Fibroblast of skin of left biceps (primary cell): ENCODE data around the gene LEMD2.

Experiments used
- DNase-seq, 2 experiments: peaks; one replicate each; pipeline ENCODE4 v3.0.0-alpha.2; 2013; ENCODE audit warnings: low read depth in 2 of 2

Gene LEMD2

DNA sequence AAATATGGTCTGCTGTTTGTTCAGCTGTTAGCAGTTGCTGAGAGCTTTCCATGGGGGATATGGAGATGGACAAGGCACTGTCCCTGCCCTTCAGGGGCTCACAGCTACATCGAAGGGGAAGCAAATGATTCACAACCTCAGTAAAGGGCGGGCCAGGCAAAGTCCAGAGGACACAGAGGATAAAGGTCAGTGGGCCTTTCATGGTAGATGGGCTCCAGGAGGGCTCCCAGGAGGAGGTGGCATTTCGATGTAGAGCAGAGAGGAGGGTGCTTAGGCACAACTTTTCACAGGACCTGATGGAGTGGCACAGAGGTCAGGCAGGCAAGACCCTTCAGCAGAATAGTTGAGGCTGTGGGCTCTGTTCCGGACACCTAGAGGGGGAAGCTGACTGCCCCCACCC is 30.1 kb upstream of the LEMD2 start:
- no peak for DNase-seq

GRCh38 chr6:33818293-33818692 is 29.4 kb upstream of the LEMD2 start:
- no peak for DNase-seq

- DNase-seq = no peak
These were observed 28.6 kb upstream of the LEMD2 start for GRCh38 chr6:33817489-33817888.

DNA sequence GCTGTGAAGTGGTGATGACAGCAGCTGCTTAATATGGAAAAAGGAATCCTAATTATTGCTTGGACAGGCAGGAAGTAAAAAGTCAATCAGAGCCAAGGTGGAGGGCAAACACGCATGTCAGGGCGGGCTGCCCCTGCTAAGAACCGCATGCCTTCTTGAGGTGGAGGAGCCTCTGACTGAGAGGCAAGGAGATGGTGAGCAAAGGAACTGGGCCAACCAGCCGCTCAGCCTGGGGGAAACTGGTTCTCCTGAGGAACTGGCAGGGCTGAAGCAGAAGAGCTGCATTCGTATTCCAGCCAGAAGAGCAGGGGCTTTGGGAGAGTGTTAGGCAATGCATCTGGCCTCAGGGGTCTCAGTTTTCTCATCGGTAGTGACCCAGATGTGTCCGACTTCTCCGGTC is 28.0 kb upstream of the LEMD2 start:
- DNase-seq = no peak

DNA sequence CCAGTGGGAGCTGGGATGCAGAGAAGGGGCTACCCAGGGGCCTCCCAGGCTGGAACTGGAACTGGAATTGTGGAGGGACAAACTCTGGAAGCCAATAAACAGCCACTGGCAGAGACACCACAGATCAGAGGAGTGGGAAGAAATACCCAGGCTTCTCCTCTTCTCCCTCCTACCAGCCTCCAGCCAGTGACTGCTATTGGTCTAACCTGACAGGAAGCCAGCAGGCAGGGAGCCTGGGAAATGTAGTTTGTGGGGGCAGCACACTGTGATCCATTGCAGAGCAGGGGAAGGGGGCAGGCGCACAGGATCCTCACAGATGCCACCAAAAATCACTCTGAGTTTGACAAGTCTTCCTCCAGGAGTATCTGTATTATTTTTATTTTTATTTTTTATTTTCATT is 26.9 kb upstream of the LEMD2 start:
- DNase-seq = no peak

DNA sequence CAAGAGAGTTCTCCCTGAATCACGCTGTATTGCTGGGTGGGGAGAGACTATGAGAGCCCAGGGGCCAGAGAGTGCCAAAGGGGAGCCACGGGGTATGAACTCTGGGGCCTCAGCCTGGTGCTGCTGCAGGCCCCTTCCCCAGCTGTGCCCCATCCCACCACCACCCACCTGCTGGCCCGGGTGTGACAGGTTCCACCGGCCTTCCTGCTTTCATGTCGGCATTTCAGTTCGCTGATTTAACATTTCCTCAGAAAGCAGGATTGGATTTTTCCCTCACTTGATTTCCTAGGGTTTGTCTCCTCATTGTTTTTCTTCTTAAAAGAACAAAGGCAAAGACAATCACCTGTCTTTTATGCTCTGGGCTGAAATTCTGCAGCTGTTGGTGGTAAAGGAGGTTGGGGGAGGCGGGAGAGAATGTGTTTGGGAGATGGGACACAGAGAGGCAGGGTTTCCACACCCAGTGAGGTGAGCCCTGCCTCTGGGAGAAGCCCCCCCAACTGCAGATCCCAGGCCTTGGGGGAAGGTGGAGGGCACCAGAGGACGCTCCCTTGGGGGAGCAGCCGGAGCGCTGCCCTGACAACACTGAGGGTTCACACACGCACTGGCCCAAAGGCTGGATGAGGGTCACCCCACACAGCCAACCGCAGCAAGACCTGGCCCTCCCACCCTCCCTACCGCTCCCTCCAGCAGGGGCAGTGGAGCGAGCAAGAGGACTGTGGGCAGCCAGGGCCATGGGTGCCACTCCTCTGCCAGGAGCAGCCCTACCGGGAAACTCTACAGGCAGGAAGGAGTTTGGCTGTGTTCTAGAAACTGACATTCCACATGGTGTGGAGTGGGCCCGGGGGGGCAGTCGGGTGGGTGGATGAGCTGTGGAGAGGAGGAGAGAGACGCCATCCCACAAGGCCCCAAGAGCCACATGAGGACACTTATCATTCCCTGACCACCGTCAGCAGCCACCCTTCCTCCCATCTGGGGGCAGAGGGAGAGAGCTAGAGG is 25.4 kb upstream of the LEMD2 start:
- DNase-seq = no peak

DNA sequence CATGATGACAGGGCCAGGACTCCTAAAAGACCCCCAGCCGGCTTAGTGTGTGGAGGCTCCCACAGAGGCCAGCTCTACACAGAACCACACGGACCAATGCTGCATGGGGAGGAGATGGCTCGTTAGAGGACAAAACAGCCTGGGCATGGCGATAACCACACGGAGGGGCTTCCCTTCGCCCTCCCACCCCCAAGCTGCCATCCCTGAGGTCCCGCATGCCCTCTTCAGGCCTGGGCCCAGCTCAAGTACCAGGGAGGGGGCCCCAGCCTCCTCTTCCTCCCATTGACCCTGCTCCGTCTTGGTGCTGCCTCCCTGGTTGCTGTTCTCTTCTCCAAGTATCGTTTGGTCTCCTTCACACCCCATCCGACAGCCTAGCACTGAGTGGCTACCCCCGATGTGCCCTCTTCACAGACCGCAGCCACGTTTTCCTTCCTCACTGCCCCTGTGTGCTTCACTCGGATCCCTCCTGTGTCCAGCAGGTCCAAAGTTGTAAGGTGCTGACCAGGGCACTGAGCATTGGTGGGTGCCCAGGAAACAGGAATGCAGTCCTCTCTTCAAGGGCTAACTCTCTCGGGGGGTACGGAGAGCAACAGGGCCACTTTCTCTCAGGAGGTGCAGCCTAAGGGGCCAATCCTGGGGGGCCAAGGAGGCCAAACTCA is 24.4 kb upstream of the LEMD2 start:
- DNase-seq = no peak

DNA sequence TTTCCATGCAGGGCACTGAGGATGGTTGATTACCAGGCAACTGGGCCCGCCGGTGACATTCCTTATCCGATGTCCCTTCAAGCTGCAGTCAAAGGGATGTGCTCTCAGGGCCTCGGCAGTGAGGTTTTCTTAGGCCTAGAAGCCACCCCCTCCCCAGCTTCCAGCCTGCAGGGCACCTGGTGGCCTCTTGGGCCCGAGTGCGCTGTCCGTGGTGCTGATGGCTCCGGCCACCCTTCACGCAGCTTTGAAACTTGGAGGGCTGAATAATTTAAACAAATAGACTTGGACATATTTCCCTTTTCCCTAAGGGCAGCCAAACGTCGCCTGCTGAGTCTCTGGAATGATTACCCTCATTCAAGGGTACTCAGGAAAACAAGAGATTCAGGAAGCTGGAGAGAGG is 23.7 kb upstream of the LEMD2 start:
- DNase-seq = no peak

DNA sequence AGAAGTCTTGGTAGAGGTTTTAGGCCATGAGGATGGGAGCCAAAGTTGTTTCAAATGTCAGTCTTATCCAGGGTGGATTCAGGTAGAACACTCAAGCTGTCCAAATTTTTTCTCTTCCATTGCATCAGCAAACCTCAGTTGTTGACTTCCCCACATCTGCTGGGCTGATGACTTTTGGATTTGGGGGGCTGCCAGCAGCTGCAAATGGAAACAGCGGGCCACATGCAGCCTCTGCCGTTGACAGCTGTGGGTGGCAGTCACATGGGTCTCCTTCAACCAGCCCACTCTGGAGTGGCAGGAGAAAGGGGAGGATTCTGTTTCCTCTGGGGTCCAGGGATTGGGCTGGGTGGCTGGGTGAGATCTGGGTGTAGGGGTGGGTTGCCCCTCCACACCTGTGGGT is 20.7 kb upstream of the LEMD2 start:
- DNase-seq = no peak

DNA sequence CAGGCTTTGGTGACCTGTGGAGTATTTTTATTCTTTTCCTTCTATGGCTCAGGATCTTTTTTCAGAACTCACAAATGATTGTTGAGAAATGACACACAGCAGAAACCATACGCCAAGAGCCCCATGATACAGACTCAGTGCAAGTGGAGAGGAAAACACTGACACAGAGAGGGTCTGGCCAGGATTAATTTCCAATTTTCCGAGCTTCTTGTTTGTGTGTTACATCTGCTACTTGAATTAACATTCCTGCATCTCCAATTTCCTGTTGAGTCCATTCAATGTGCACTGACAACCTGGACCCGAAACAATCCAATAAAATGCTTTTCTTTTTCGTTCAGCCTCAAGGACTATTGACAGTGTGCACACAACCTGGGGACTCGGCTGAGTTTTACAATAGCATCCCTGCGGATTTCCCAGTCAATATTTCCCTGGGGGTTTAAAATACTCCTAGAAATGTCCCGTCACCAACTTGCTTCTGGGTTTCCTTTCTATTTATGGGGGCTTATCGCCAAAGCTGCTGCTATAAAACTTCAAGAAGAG is 19.8 kb upstream of the LEMD2 start:
- DNase-seq = no peak

DNA sequence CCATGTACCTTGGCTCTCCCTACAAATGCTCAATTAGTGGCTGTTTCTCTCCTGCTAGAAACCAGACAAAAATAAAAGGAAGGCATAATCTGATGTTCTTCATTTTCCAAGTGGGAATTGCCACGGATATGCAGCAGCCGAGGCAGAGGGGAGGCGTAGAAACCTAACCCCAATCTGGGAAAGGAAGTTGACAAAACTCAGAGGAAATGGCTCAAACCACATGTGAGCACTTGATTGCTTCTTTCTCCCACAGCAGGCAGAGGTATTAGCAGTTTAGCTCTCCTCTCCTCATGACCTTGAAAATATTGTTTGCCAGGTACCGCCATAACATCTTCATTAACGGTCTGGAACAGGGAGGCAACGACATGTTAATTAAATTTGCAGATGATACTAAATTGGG is 18.7 kb upstream of the LEMD2 start:
- DNase-seq = no peak

DNA sequence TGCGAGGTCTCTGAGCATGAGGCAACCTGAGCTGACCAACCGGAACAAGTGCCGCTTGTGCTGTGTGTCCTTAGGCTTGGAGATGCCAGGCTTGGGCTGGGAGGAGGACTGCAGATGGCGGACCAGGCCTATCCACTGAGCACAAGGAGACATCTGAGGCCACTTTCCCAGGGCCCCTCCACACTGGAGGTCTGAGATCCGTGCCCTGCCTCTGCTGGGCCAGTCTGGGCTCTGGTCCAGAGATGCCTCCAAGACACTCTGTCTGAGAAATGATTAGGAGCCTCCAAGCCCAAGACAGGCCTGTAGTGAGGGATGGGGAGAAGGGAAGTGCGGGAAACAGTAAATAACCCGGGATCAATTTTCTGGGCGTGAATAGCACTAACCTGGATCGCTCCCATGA is 17.9 kb upstream of the LEMD2 start:
- DNase-seq = no peak

DNA sequence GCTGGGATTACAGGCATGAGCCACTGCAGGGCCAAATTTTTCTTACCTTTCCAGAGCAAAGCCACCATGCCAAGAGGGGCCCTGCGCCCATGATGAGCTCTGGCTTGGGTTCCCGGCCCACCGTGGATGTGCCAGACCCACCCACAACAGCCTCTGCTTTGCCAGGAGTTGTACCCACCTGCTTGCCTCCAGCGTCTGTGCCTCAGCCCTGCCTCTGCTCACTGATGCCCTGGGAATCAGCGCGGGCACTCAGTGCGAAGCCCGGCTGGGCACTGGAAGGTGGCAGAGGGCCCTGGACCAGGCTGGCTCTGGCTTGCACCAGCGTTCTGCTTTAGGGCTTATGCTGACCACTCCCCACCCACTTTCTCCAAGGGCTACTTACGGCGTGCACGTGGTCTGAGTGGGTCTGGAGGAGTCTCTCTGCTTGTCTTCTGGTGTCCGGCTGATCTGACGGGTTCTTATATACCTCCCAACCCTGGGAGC is 14.7 kb upstream of the LEMD2 start, which contains the start of gene MLN:
MLN (minus strand) TSS at position 433 of the 483 bp plus-strand sequence. CDS start 2,840 bp downstream, outside the sequence.
- DNase-seq = no peak

- peak in 1 of 2 experiments; percentile 30 for DNase-seq
These were observed 13.4 kb upstream of the LEMD2 start for GRCh38 chr6:33802186-33802958.

GRCh38 chr6:33801611-33802010 is 12.7 kb upstream of the LEMD2 start:
- no peak for DNase-seq

DNA sequence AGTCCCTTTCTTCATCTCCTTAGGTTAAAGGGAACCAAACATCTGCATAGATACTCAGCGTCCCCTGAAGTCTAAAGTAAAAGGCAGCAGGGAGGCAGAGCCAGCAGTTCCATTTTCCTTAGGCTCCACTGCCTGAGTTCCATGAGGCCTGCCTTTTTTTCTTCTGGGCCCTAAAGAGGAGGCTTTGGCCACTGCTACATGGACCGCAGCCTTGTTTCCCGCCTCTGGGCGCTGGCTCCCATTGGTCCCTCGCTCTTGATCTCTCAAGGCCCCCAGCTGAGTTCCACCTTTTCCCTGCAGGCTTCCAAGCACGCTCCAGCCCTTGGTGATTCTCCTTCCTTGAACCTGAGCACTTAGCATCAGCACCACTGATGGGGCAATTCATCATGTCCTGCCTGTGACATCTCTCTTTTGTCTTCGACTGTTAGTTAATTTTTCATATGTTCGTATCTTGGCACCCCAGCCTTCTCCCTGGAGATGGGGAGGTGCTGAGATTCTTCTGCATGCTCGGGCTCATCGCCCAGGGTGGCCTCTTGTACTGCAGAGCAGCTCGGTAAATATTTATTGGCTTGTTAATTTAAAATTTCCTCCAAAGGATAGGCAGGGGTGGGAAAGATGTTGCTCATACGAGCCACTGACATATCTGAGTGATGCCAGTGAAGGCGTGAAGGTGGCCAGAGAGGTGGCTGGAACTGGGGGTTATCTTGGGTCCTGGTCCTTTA is 11.5 kb upstream of the LEMD2 start:
- no peak for DNase-seq

DNA sequence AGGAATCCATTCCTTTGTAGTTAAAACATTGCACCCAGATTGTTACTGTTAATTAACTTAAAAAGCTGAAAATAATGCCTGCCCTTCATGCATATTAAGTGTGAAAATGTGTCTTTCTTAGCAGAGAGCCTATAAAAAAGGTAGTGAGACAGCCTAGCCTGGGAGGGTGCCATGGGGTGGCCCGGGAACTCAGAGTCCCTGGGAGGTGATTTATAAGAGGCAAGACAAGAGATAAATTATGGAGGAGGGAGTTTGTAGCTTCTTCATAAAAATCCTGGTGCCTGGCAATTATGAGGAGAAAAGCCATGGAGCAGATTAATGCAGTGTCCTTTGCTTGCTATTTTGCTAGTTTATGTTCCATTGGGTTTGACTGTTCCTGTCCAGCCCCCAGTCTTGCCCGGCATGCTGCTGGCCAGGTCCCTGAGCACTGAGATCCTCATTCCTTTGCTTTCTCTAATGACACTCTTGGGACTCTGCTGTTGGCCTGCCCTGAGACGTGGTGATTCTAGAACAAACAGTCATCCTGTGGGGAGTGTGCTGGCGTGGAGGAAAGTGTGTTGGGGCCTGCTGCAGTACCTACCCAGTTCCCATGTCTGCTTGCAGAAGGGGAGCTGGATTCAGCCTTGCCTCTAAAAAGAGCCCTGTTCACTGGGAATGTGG is 10.7 kb upstream of the LEMD2 start:
- no peak for DNase-seq

DNA sequence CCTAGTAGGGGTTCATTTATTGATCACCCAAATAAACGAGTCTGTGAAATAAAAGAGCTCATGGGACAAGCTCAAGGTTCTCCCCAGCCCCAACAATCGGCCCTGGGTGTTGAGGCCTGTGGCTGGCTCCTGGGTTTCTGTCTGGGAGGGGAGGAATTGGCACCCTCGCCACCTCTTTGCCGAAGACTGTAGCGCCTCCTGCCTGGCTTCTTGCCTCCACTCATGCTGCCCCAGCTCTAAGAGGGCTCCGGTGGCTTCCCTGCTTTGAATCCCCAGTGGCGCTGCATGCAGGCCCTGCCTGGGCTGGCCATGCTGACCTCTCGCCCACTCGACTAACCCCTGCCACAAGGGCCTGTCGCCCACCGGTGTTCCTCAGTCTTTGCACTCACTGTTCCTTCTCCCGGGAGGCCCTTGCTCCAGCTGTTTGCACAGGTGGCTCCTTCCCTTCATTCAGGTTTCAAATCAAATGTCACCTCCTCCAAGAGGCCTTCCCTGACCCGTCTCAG is 9.5 kb upstream of the LEMD2 start:
- DNase-seq = no peak

- no peak for DNase-seq
These were observed 8.9 kb upstream of the LEMD2 start for GRCh38 chr6:33797626-33798342.
